Activated CD8-positive, alpha-beta T cell treated with anti-CD3 and anti-CD28 coated beads, Interleukin-2, amount 10 ng/mL, durations not matched to agents 7 days and 5 days (primary cell): Measurements from ENCODE around the gene ZNF738. TPM values are rescaled to one million over a fixed set of nuclear protein-coding genes. Genes with fewer than 3 reads are reported as not detected.
"Not testable (repeated sequence)": the region's sequence is repeated elsewhere in the genome, so short reads cannot be mapped to it uniquely, and the experiment has no call there.

Source experiments
- ATAC-seq: fragments of 150-1000 bp; cut with Tn5 transposase; one replicate; pipeline ENCODE4 v1.10.0; 2021; ENCODE audit warnings: moderate library complexity
- CTCF ChIA-PET: fragments of 350-600 bp; sonication (Branson Sonifier 250); formaldehyde crosslinking; loops from one replicate; lab custom pipeline; 2021; ENCODE audit warnings: antibody characterized with exemption; lab: Charles Lee
- POLR2A ChIA-PET: fragments of 350-600 bp; sonication (Branson Sonifier 250); formaldehyde crosslinking; loops from one replicate; lab custom pipeline; 2021; ENCODE audit warnings: antibody characterized with exemption; lab: Charles Lee
- DNase-seq: peaks from one replicate; pipeline ENCODE4 v3.0.0-alpha.2; 2020
- H3K27ac Mint-ChIP-seq: one replicate; pipeline ENCODE4 v1.8.0; 2021; ENCODE audit warnings: mild to moderate bottlenecking, mixed read lengths
- H3K27me3 Mint-ChIP-seq: one replicate; pipeline ENCODE4 v1.8.0; 2021; ENCODE audit warnings: low read depth, mixed read lengths
- H3K36me3 Mint-ChIP-seq: one replicate; pipeline ENCODE4 v1.8.0; 2021; ENCODE audit warnings: low read depth, mixed read lengths
- H3K4me1 Mint-ChIP-seq: one replicate; pipeline ENCODE4 v1.8.0; 2021; ENCODE audit warnings: low read depth, mixed read lengths
- H3K4me3 Mint-ChIP-seq: one replicate; pipeline ENCODE4 v1.8.0; 2021; ENCODE audit warnings: mild to moderate bottlenecking, mixed read lengths
- H3K9me3 Mint-ChIP-seq: one replicate; pipeline ENCODE4 v1.8.0; 2022; ENCODE audit warnings: mixed read lengths; ENCODE audit not compliant: insufficient read depth
- total RNA-seq, 2 experiments: library from RNA; stranded (reverse); gene quantifications; one replicate each; pipeline ENCODE4 v1.2.3, GENCODE V29; 2021

The ZNF738 gene
- total RNA-seq, 2 experiments from 2014 or later = 20.1 to 20.5 TPM

DNA sequence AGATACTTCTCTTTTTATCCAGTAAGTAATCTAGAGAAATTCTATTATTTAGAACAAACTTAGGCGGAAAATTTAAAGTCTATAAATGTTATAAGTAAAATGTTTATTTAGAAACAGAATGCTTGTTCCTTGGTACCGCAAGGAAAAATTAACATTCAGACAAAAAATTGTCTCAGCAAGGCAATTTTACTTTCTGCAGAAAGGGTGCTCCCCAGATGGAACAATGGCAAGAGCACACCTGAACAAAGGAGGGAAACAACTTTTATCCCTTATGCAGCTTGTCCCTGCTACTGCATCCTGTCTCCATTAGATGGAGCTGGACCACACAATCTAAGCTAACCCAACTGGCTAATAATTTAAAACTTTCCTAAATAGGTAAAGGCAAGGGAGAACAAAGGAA lies 23.1 kb upstream of the ZNF738 start:
- no peak for ATAC-seq
- CTCF ChIA-PET = no interaction called here
- no peaks in the 10 kb centered on the region for H3K27me3 Mint-ChIP-seq
- POLR2A ChIA-PET = no interaction called here
- H3K4me3 Mint-ChIP-seq = no peak overlapping the region
- H3K9me3 Mint-ChIP-seq = peaks cover 47% of the 10 kb centered on the region
- no peaks in the 10 kb centered on the region for H3K4me1 Mint-ChIP-seq
- no peak overlapping the region for H3K27ac Mint-ChIP-seq
- peaks cover 13% of the 10 kb centered on the region for H3K36me3 Mint-ChIP-seq
- DNase-seq = no peak

DNA sequence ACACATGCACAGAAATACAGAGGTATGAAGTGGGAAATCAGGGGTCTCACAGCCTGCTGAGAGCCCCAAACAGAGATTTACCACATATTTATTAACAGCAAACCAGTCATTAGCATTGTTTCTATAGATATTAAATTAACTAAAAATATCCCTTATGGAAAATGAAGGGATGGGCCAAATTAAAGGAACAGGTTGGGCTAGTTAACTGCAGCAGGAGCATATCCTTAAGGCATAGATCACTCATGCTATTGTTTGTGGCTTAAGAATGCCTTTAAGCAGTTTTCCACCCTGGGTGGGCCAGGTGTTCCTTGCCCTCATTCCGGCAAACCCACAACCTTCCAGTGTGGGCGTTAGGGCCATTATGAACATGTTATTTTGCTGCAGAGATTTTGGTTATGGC lies 14.0 kb upstream of the ZNF738 start:
- H3K27ac Mint-ChIP-seq, ATAC-seq, CTCF ChIA-PET, H3K4me3 Mint-ChIP-seq, DNase-seq, H3K27me3 Mint-ChIP-seq, H3K4me1 Mint-ChIP-seq, H3K36me3 Mint-ChIP-seq: not testable (repeated sequence)
- H3K9me3 Mint-ChIP-seq = peaks cover 30% of the 10 kb centered on the region
- POLR2A ChIA-PET = interaction anchor here (1.2 kb wide), 1 partner anchor 16 kb away, joined by 3 read pairs; the partner anchor contains the start of gene ZNF708

DNA sequence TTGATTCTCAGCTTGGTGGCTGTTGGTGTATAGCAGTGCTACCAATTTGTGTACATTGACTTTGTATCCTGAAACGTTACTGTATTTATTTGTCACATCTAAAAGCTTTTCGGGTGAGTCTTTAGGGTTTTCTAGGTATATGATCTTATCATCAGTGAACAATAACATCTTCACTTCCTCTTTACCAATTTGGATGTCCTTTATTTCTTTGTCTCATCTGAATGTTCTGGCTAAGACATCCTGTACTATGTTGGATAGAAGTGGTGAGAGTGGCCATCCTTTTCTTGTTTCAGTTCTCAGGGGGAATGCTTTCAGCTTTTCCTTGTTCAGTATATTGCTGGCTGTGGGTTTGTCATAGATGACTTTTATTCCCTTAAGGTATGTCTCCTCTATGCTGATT lies 6.0 kb upstream of the ZNF738 start:
- no peaks in the 10 kb centered on the region for H3K27me3 Mint-ChIP-seq
- H3K27ac Mint-ChIP-seq = no peak overlapping the region
- ChIA-PET POLR2A (interaction anchor here (1.7 kb wide), 1 partner anchor 24 kb away, joined by 5 read pairs; the partner anchor contains the start of gene ZNF708), CTCF (interaction anchor here (1.1 kb wide), 1 partner anchor 59 kb away, joined by 3 read pairs; no protein-coding TSS in a partner anchor)
- ATAC-seq = no peak
- no peak for DNase-seq
- no peak overlapping the region for H3K4me3 Mint-ChIP-seq
- peaks cover 6% of the 10 kb centered on the region for H3K4me1 Mint-ChIP-seq
- H3K9me3 Mint-ChIP-seq = peaks cover 31% of the 10 kb centered on the region
- peaks cover 6% of the 10 kb centered on the region for H3K36me3 Mint-ChIP-seq

DNA sequence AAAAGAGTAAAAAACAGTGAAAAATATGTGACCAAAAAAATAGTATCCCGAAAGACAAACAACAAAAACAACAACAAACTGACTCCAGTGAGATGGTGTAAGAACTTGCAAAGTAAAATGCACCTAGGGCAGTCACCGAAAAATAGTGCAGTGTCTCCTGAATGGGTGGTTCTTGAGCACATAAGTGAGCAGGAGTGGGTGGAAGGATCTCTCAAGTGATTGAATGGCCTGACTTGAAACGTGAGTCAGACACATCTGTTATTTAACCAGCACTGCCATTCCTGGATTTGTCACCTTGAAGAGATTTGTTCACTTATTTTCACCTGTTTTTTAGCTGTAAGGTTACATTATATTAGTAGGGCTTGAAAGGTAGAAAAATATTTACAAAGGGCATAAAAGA lies 3.5 kb downstream of the ZNF738 start:
- ATAC-seq (no peak), DNase-seq (no peak)
- peaks cover 70% of the 10 kb centered on the region for H3K36me3 Mint-ChIP-seq
- POLR2A ChIA-PET = interaction anchor here (0.6 to 1.6 kb wide), 2 partner anchors 34 to 572 kb away, joined by 3 read pairs; partner anchors contain the start of gene ZNF493
- H3K27me3 Mint-ChIP-seq = no peaks in the 10 kb centered on the region
- no peak overlapping the region for H3K4me3 Mint-ChIP-seq
- CTCF ChIA-PET = no interaction called here
- H3K4me1 Mint-ChIP-seq = peaks cover 15% of the 10 kb centered on the region
- H3K9me3 Mint-ChIP-seq = peaks cover 22% of the 10 kb centered on the region
- H3K27ac Mint-ChIP-seq = no peak overlapping the region

DNA sequence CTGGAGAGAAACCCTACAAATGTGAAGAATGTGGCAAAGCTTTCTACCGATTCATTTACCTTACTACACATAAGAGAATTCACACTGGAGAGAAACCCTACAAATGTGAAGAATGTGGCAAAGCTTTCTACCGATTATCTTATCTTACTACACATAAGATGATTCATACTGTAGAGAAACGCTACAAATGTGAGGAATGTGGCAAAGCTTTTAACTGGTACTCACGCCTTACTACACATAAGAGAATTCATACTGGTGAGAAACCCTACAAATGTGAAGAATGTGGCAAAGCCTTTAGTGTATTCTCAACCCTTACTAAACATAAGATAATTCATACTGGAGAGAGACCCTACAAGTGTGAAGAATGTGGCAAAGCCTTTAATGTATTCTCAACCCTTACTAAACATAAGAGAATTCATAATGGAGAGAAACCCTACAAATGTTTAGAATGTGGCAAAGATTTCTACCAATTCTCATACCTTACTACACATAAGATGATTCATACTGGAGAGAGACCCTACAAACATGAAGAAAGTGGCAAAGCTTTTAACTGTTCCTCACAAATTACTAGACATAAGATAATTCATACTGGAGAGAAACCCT lies 25.3 kb downstream of the ZNF738 start:
- DNase-seq (no peak), ATAC-seq (no peak)
- H3K36me3 Mint-ChIP-seq = peaks cover 54% of the 10 kb centered on the region
- peaks cover 66% of the 10 kb centered on the region for H3K9me3 Mint-ChIP-seq
- ChIA-PET POLR2A (no interaction called here), CTCF (no interaction called here)
- no peaks in the 10 kb centered on the region for H3K27me3 Mint-ChIP-seq
- no peaks in the 10 kb centered on the region for H3K4me1 Mint-ChIP-seq
- no peak overlapping the region for H3K4me3 Mint-ChIP-seq
- H3K27ac Mint-ChIP-seq = no peak overlapping the region

DNA sequence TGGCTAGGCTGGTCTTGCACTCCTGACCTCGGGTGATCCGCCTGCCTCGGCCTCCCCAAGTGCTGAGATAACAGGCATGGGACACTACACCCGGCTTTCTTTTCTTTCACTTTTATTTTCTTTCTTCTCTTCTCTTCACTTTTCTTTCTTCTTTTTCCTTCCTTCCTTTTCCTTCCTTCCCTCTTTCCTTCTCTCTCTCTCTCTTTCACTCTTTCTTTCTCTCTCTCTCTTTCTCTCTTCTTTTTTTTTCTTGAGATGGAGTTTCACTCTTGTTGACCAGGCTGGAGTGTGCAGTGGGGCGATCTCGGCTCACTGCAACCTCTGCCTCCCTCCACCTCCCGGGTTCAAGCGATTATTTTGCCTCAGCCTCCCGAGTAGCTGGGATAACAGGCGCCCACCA lies 37.3 kb downstream of the ZNF738 start:
- Mint-ChIP-seq H3K9me3 (peaks cover 43% of the 10 kb centered on the region), H3K4me1 (peaks cover 21% of the 10 kb centered on the region), H3K27me3 (no peaks in the 10 kb centered on the region), H3K4me3 (no peak overlapping the region), H3K36me3 (peaks cover 48% of the 10 kb centered on the region), H3K27ac (peak overlapping the region; percentile 34)
- POLR2A ChIA-PET = interaction anchor here (0.6 to 1.9 kb wide), 13 partner anchors 11 to 440 kb away, joined by 3 to 17 read pairs (median 4); partner anchors contain the start of genes ZNF100, ZNF429, ZNF43 and ZNF738
- no peak for ATAC-seq
- no peak for DNase-seq
- CTCF ChIA-PET = no interaction called here

DNA sequence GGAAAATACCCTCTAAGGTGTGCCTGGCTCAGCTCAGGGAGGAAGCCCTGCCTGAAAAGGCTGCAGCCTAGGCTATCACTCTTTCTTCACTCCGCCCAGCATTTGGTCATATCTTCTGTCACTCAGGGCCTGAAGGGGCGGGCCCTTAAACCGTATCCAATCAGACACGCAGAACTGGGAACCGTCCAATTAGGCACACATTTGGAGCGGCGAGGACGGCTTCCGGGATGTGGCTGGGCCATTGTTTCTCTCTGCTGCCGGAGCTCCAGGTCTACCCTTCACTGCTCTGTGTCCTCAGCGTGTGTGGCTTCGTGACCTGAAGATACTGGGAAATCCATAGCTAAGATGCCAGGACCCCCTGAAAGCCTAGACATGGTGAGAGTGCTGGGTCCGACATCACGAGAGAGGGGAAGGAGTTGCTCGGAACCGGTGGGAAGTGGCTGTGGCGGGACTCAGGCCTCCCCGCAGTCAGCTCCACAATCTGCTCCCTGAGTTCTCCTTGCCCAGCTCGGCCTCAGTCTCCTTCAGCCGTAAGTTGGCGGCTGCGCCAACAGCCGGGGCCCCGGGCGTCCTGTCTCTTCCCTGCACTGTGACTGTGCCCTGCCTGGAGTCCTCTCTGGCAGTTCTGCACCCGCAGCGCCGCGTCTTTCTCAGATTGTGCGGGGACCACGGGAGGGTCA lies 38.2 kb downstream of the ZNF738 start, which contains the start of gene ZNF493:
ZNF493 (plus strand) TSS at position 241 of the 680 bp plus-strand sequence; CDS start at position 346, 105 bp downstream.
- ChIA-PET CTCF (interaction anchor here (0.6 to 1.4 kb wide), 4 partner anchors 12 to 456 kb away, joined by 3 to 4 read pairs (median 3); partner anchors contain the start of genes ZNF429 and ZNF708), POLR2A (interaction anchor here (0.6 to 2.2 kb wide), 23 partner anchors 10 to 1908 kb away, joined by 3 to 18 read pairs (median 4); partner anchors contain the start of genes ZNF100, ZNF429, ZNF43 and ZNF430)
- peaks cover 50% of the 10 kb centered on the region for H3K36me3 Mint-ChIP-seq
- no peaks in the 10 kb centered on the region for H3K27me3 Mint-ChIP-seq
- H3K9me3 Mint-ChIP-seq = peaks cover 38% of the 10 kb centered on the region
- H3K4me1 Mint-ChIP-seq = peaks cover 21% of the 10 kb centered on the region
- peak within 1 kb of the TSS; percentile 96 for H3K4me3 Mint-ChIP-seq
- DNase-seq (peak; percentile 97), ATAC-seq (peak; percentile 100)
- peak within 1 kb of the TSS; percentile 98 for H3K27ac Mint-ChIP-seq

DNA sequence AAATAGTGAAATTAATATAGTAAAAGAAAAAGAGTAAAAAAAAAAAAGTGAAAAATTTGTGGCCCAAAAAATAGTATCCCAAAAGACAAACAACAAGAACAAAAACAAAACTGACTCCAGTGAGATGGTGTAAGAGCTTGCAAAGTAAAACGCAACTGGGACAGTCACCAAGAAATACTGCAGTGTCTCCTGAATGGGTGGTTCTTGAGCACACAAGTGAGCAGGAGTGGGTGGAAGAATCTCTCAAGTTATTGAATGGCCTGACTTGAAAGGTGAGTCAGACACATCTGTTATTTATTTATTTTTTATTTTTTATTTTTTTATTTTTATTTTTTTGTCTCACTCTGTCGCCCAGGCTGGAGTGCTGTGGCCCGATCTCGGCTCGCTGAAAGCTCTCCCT lies 40.1 kb downstream of the ZNF738 start:
- CTCF ChIA-PET = no interaction called here
- H3K36me3 Mint-ChIP-seq = peaks cover 61% of the 10 kb centered on the region
- H3K4me3 Mint-ChIP-seq = no peak overlapping the region
- no peak for ATAC-seq
- no peaks in the 10 kb centered on the region for H3K27me3 Mint-ChIP-seq
- H3K4me1 Mint-ChIP-seq = peaks cover 23% of the 10 kb centered on the region
- POLR2A ChIA-PET = interaction anchor here (0.7 to 2.2 kb wide), 2 partner anchors 9 to 70 kb away, joined by 3 to 18 read pairs; partner anchors contain the start of gene ZNF708
- no peak for DNase-seq
- peaks cover 32% of the 10 kb centered on the region for H3K9me3 Mint-ChIP-seq
- H3K27ac Mint-ChIP-seq = no peak overlapping the region

DNA sequence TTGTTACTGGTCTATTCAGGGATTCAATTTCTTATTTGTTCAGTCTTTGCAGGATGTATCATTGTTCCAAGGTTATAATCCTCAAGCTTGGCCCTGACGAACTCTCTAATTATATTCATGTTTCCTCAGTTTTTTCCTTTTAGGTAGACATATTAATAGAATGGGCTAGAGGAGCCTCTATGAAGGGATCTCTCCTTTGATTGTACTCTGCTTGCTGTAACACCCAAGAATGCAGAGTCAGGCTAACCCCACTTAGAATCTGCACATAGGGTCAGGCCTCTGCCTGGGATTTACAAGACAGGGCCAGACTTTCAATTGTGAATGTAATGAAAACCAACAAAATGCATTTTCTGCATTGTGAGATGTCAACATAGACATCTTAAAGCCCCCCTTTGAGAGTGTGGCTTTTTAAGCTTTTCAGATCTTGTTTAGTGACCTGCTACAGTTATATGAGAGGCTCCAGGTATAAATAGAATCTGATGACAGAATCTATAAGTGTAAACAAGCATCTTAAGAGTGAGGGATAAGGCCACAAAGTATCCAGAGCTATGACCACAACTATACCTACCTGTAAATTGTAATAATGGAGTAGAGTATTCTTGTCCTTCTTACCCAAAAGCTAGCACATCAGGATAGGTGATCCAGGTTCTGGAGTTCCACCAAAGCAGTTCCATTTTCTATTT lies 43.6 kb downstream of the ZNF738 start:
- Mint-ChIP-seq H3K9me3 (peaks cover 48% of the 10 kb centered on the region), H3K27me3 (no peaks in the 10 kb centered on the region), H3K36me3 (peaks cover 78% of the 10 kb centered on the region), H3K4me3 (no peak overlapping the region), H3K4me1 (peaks cover 20% of the 10 kb centered on the region), H3K27ac (no peak overlapping the region)
- CTCF ChIA-PET = no interaction called here
- no peak for DNase-seq
- POLR2A ChIA-PET = interaction anchor here (1.6 kb wide), 1 partner anchor 73 kb away, joined by 5 read pairs; the partner anchor contains the start of gene ZNF708
- no peak for ATAC-seq

DNA sequence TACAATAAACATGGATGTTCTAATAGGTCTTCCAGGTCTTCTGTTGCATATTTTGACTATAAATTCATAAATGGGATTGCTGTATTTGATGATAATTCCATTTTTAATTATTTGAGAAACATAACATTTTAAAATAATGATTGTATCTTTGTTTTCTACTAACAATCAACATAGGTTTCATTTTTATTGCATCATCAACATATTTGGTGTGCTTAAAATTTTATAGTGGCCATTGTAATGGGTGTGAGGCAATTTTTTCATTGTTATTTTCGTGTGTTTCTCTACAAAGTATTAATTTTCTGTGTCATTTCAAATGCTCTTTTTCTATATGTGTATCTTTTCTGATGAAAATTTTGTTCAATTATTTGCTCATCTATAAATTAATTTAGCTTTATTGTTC lies 51.4 kb downstream of the ZNF738 start:
- H3K4me3 Mint-ChIP-seq = no peak overlapping the region
- no peaks in the 10 kb centered on the region for H3K27me3 Mint-ChIP-seq
- H3K27ac Mint-ChIP-seq = no peak overlapping the region
- no peaks in the 10 kb centered on the region for H3K4me1 Mint-ChIP-seq
- peaks cover 85% of the 10 kb centered on the region for H3K36me3 Mint-ChIP-seq
- no peak for DNase-seq
- no peak for ATAC-seq
- CTCF ChIA-PET = no interaction called here
- H3K9me3 Mint-ChIP-seq = peaks cover 62% of the 10 kb centered on the region
- POLR2A ChIA-PET = no interaction called here

DNA sequence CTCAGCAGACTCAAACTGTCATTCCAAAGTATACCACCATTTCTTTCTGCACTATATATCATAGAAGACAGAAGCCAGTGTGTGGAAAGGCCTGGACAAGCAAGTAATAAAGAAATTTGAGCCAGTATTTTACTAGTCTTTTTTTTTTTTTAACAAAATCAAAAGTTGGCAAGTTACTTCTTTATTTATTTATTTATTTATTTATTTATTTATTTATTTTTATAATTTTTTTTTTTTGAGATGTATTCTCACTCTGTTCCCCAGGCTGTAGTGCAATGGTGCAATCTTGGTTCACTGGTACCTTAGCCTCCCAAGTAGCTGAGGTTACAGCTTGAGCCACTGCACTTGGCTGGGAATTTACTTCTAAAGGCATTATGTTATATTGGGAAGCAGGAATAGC lies 63.4 kb downstream of the ZNF738 start:
- H3K9me3 Mint-ChIP-seq = peaks cover 85% of the 10 kb centered on the region
- H3K27ac Mint-ChIP-seq = no peak overlapping the region
- ATAC-seq (no peak), DNase-seq (no peak)
- H3K27me3 Mint-ChIP-seq = no peaks in the 10 kb centered on the region
- ChIA-PET POLR2A (no interaction called here), CTCF (no interaction called here)
- H3K4me3 Mint-ChIP-seq = no peak overlapping the region
- peaks cover 51% of the 10 kb centered on the region for H3K36me3 Mint-ChIP-seq
- no peaks in the 10 kb centered on the region for H3K4me1 Mint-ChIP-seq
